Rectal smooth muscle tissue (tissue), 1 donor: ENCODE data around the gene DLG1.

Source experiments
- H3K27ac ChIP-seq: one replicate; pipeline ENCODE4 v1.7.0; 2013; ENCODE audit warnings: low read depth, low read length, inconsistent platforms
- H3K27me3 ChIP-seq: one replicate; pipeline ENCODE4 v1.7.0; 2013; ENCODE audit warnings: low read length; ENCODE audit not compliant: control insufficient read depth, insufficient read depth
- H3K36me3 ChIP-seq: one replicate; pipeline ENCODE4 v1.7.0; 2013; ENCODE audit warnings: low read length; ENCODE audit not compliant: control insufficient read depth, insufficient read depth
- H3K4me1 ChIP-seq: one replicate; pipeline ENCODE4 v1.7.0; 2013; ENCODE audit warnings: low read length; ENCODE audit not compliant: control insufficient read depth, insufficient read depth
- H3K4me3 ChIP-seq: one replicate; pipeline ENCODE4 v1.7.0; 2013; ENCODE audit warnings: low read length
- H3K9ac ChIP-seq: one replicate; pipeline ENCODE4 v1.7.0; 2013; ENCODE audit warnings: low read length

Gene DLG1

DNA sequence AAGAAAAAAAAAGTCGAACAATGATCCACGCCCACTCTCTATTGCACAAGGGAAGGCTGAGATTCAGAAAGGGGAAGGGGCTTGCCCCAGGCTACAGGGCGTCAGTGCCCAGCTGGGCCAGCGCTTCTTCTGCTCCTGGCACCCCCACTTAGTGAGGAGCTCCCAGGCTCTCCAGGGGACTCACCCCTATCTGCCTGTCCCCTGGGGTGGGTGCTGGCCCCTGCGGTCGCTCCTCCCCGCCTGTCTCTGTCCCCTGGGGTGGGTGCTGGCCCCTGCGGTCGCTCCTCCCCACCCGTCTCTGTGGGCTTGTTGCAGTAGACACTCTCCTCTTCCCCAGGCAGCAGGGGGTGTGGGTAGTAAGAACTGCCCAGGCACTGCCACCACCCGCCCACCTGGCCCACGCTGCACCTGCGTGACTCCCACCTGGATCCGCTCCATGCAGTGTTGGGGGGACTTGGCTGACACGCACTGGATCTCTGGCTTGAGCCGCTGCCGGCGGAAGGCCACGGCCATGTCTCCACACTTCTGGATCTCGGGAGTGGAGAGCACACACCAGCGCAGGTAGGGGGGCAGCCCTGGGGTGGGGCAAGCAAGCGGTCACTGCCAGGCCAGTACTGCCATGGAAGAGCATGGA, 283.4 kb downstream of the DLG1 start:
- H3K27ac ChIP-seq = no peak overlapping the region
- no peak overlapping the region for H3K9ac ChIP-seq
- no peaks in the 10 kb centered on the region for H3K36me3 ChIP-seq
- no peaks in the 10 kb centered on the region for H3K27me3 ChIP-seq
- H3K4me3 ChIP-seq = no peak overlapping the region
- no peaks in the 10 kb centered on the region for H3K4me1 ChIP-seq

DNA sequence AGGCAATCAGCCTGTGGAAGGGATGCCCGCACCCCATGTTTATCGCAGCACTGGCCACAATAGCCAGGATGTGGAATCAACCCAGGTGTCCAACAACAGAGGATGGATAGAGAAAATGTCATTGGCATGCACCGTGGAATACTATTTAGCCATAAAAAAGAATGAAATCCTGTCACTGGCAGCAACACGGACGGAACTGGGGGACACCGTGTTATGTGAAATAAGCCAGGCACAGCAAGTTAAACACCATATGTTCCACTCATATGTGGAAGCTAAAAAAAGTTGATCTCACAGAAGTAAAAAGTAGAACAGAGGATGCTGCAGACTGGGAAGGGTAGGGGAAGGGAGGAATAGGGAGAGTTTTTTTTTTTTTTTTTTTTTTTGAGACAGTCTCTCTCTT, 284.4 kb downstream of the DLG1 start:
- no peaks in the 10 kb centered on the region for H3K27me3 ChIP-seq
- no peak overlapping the region for H3K9ac ChIP-seq
- H3K4me1 ChIP-seq = no peaks in the 10 kb centered on the region
- H3K27ac ChIP-seq = no peak overlapping the region
- no peak overlapping the region for H3K4me3 ChIP-seq
- H3K36me3 ChIP-seq = no peaks in the 10 kb centered on the region

DNA sequence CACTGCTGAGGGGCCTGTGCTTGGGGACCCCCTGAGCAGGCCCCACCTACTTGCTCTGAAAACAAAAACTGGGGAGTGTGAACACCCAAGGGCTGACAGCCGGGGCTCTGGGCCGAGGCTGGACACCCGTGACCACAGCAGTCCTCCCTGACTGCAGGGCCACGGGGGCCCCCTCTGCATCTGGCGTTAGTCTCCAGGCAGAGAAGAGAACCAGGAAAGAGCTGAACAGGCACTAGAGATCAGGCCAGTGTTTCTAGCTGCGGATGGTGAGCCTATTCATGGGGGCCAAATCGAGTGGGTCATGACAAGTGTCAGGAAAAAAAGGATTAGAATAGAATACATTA, 285.9 kb downstream of the DLG1 start:
- Histone ChIP-seq H3K36me3 (no peaks in the 10 kb centered on the region), H3K9ac (no peak overlapping the region), H3K4me1 (no peaks in the 10 kb centered on the region), H3K27ac (no peak overlapping the region), H3K27me3 (no peaks in the 10 kb centered on the region), H3K4me3 (no peak overlapping the region)

DNA sequence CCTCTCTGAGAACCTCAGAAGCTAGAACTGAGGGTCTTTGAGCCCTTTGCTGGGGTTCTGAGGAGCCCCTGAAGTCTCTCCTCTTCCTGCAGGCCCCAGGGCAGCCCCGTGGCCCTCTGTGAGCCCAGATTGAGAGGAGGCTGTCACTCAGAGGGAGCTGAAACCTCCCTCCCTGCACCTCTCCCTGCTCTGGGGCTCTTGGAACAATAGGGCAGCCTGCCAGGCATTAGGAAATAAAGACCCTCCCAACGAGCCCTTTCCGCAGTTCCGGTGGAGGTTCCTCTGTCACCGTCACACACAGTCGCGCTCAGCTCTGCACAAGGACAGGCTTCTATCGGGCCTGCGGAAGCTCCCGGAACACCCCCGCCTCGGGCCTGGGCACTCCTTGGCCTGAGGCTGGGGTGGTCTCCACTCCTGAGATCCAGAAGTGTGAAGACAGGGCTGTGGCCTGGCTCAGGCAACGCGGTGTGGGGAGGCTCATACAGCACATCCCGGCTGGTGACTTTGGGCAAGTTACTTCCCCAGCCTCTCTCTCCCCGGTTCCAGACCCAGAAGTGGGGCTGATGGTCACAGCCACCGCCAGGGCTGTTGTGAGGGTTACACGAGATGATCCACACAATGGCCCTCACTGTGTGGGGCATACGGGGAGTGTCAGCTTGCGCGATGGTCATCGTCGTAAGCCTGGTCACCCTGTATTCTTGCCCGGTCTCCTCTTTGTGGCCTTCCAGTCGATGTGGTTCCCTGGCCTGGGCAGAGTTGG, 286.5 kb downstream of the DLG1 start:
- no peaks in the 10 kb centered on the region for H3K4me1 ChIP-seq
- H3K36me3 ChIP-seq = no peaks in the 10 kb centered on the region
- H3K27ac ChIP-seq = no peak overlapping the region
- no peaks in the 10 kb centered on the region for H3K27me3 ChIP-seq
- H3K4me3 ChIP-seq = no peak overlapping the region
- H3K9ac ChIP-seq = no peak overlapping the region

DNA sequence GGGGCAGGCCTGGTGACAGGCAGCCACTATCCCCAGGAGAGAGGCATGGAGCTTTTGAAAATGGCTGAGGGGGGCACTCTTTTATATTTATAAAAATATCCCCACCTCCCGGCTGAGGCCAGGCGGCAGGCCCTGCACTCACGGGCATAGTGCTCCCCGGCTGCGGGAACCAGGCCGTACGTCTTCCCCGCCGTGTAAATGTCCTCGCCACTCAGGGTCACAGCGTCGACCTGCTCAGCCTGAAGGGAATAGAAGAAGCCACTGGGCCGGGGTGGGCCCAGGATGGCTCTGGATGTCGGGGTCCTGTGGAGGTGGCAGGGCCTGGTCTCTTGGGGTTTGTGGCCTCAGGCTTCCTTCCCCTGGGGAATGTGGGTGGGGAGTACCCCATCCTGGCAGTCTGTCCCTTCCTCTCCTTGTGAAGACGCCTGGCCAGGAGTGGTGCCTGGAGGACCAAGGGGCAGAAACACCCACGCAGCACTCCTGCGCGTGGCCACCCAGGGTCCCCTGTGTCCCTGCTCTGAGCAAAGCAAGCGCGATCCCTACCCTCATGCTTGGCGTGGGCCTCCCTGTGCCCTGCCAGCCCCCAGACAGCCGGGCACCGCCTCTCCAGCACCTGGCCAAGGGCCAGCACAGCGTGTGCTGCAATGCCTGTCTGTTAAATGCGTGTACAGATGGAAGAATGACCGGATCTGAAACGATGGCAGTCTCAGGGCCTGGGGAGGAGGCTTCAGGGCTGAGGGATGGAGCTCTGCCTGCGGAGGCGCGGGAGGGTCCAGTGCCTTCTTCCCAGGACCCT, 287.7 kb downstream of the DLG1 start:
- Histone ChIP-seq H3K4me3 (no peak overlapping the region), H3K27ac (no peak overlapping the region), H3K4me1 (no peaks in the 10 kb centered on the region), H3K9ac (no peak overlapping the region), H3K27me3 (no peaks in the 10 kb centered on the region), H3K36me3 (no peaks in the 10 kb centered on the region)

DNA sequence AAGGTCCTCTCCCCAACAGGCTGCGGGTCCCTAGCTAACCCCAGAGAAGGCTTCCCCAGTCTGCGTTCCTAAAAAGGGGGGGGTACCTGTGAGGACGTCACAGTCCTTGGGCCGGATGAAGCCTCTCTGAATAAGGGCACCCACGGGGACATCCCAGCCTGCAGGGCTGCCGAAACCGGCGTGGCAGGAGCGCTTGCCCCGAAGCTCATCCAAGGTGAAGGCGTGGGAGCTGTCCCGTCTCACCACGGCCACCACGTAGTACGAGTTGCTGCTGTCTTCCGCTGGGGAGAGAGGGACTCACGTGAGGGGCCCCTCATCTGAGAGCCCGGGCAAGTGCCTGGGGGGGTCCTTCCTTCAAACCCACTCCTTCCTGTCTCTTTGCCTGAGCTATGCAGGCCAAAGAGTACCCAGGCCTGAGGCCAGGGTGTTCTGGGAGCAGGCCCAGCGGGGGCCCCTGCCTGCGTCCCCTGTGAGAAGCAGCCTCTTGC, 288.8 kb downstream of the DLG1 start:
- Histone ChIP-seq H3K4me3 (no peak overlapping the region), H3K9ac (no peak overlapping the region), H3K27me3 (no peaks in the 10 kb centered on the region), H3K27ac (no peak overlapping the region), H3K36me3 (no peaks in the 10 kb centered on the region), H3K4me1 (no peaks in the 10 kb centered on the region)

DNA sequence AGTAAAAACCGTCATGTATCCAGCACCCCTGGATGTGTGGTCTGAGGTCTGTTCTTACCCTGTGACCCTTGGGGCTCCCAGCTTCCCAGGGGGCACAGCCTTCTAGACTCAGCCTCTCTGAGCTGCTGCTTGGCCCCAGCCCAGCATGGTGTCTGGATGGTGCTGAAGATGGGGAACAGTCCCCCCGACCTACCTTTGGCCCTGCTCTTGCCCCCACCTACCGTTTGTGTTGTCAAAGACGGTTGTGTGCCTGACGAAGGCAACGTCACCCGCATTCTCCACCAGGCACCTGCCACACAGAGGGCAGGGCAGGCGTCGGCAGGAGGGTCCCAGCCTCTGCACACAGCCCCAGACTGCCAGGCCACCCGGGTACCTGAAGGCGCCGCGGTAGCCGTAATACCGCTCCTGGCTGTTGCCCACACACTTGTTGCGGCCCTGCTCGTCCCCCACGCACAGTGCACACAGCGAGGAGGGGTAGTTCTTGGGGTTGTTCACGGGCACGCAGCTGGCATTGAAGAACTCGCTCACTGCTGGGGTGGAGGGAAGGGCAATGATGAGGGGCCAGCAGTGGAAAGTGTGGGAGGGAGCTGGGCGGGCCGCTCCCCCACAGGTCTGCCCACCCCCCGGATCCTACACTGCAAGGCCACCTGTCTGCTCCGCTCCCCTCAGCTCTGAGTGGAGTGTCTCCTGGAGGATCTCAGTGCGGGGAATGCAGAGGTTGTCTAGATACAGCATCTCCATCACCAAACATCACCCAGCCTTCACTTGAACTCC, 289.8 kb downstream of the DLG1 start:
- H3K4me1 ChIP-seq = no peaks in the 10 kb centered on the region
- no peaks in the 10 kb centered on the region for H3K27me3 ChIP-seq
- H3K27ac ChIP-seq = no peak overlapping the region
- no peak overlapping the region for H3K4me3 ChIP-seq
- no peak overlapping the region for H3K9ac ChIP-seq
- no peaks in the 10 kb centered on the region for H3K36me3 ChIP-seq

DNA sequence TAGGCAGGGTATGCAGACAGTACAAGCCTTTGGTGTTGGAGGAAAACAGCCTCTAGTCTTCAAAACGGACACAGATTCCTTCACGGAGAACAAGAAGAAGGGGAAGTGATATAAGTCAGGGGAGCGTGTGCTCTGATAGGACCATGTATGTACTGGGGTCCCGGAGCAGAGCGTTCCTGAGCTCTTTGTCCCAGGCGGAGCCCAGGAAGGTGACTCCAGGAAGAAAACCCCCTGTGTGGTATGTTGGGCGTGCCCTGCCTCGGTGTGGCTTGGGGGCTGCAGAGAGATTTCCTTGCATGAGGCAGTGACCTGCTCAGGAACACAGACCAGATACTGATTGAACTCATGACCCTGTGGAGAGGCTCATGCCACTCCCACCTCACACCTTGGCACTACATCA, 290.5 kb downstream of the DLG1 start:
- H3K27ac ChIP-seq = no peak overlapping the region
- H3K36me3 ChIP-seq = no peaks in the 10 kb centered on the region
- H3K9ac ChIP-seq = no peak overlapping the region
- no peaks in the 10 kb centered on the region for H3K4me1 ChIP-seq
- H3K4me3 ChIP-seq = no peak overlapping the region
- no peaks in the 10 kb centered on the region for H3K27me3 ChIP-seq

DNA sequence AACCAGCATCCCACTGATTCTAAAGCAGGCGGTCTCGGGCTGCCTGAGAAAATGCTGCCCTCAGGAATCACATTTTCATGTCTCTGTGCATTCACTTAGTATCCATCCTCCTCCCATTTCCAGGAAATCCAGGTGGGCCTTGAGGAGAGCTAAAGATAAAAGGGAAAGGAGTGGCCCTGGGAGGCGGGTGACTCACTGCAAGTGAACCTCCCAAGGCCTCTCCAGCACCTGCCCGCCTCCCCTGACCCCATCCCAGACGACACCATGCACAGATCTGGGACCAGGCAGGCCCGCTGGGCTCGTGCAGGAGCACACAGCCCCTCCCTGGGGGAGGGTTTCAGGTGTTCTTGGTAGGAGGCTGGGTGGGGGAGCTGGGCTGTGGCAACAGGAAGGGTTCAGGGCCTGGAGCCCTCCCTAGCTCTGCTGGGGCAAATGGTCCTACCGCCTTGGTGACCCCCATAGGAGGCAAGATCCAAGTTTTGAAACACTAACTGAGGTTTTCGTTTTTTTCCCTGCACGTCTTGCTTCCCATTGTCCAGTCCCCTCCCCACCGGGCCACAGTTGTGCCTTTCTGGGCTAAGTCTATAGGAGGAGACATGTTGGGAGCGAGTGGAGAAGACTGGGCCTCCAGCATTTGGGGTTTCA, 291.0 kb downstream of the DLG1 start:
- Histone ChIP-seq H3K27ac (no peak overlapping the region), H3K9ac (no peak overlapping the region), H3K27me3 (no peaks in the 10 kb centered on the region), H3K4me1 (no peaks in the 10 kb centered on the region), H3K36me3 (no peaks in the 10 kb centered on the region), H3K4me3 (no peak overlapping the region)

DNA sequence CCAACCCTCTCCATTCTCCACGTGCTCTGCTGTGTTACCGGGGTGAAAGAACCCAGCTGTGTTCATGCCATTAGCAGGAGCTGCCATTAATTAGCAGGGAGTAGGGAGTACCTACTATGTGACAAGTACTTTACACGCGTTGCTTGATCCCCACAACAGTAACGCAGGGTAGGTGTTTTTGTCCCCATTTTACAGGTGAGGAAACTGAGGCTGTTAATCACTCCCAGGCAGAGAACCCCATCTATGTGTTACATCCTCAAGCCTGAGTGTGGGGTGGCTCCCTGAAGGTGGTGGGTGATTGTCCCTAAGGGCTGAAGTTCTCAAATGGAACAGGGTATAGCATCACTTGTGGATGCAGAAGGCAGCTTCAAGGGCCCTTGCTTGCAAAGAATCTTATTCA, 291.6 kb downstream of the DLG1 start:
- Histone ChIP-seq H3K9ac (no peak overlapping the region), H3K4me1 (no peaks in the 10 kb centered on the region), H3K4me3 (no peak overlapping the region), H3K27me3 (no peaks in the 10 kb centered on the region), H3K36me3 (no peaks in the 10 kb centered on the region), H3K27ac (no peak overlapping the region)

DNA sequence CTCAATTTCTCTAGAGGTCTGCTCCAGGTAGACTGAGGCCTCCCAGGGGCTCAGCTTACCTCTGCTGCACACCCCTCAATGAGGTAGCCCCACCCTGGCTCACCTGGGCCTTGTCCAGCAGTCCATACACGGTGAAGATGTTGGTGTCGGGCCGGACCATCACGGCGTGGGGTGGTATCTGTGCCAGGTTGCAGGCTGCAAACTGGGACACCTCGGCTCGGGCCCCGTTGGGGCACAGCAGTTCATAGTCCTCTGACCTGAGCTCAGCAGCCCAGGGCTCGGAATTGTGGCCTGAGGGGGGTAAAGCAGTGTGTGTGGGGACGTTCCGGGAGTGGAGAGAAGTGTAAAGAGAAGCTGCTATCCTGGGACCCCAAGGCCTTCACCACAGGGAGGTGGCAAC, 292.0 kb downstream of the DLG1 start:
- no peaks in the 10 kb centered on the region for H3K4me1 ChIP-seq
- no peak overlapping the region for H3K4me3 ChIP-seq
- H3K9ac ChIP-seq = no peak overlapping the region
- H3K36me3 ChIP-seq = no peaks in the 10 kb centered on the region
- H3K27ac ChIP-seq = no peak overlapping the region
- H3K27me3 ChIP-seq = no peaks in the 10 kb centered on the region
